ENCODE results near the gene SLC2A11. TPM values are rescaled to one million over a fixed set of nuclear protein-coding genes. Genes with fewer than 3 reads are reported as not detected.

Gene SLC2A11
- polyA plus RNA-seq, 2 of the 4 experiments (the other 2 are of a cell fraction): 5.6 to 12.4 TPM

DNA sequence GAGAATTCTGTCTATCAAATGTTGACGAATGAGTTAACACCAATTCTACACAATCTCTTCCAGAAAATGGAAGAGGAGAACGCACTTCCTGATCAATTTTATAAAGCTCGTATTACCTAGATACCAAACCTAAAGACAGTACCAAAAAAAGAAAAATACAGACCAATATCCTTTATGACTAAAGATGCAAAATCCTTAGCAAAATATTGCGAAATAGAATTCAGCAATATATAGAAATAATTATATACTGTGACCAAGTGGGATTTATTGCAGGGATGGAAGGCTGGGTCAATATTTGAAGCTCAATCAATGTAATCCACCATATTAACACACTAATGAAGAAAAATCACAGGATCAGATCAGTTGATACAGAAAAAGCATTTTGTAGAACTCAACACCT, 45.3 kb upstream of the SLC2A11 start:
- H3K27ac ChIP-seq: no peak overlapping the region
- ATAC-seq (no peak), DNase-seq (ENCODE audit: low read depth in 1 of 2, low spot score in 1 of 2) (no peak), FAIRE-seq (no peak)
- 92% methylated on average over 4 of the region's 4 CpGs for WGBS (ENCODE audit: missing lambda C conversion rate)
- POLR2A ChIA-PET: no interaction called here
- H3K9me3 ChIP-seq: no peaks in the 10 kb centered on the region
- H3K4me2 ChIP-seq: no peak overlapping the region
- TF ChIP-seq MAFK (IDR thresholded peaks at IDR 0.05; ENCODE audit: partially characterized antibody) (no peak), KDM5A (IDR thresholded peaks at IDR 0.05) (no peak), NFE2L2 (conservative IDR thresholded peaks at IDR 0.05; ENCODE audit: low read length) (no peak), CEBPB (IDR thresholded peaks at IDR 0.05) (peak in 1 of 2 experiments; percentile 47; a peak in 1 of 4 replicates), POLR2A (IDR thresholded peaks at IDR 0.05; ENCODE audit: low read length) (no peak), JUN (IDR thresholded peaks at IDR 0.05) (no peak)
- TF ChIP-seq, protein P1, sequence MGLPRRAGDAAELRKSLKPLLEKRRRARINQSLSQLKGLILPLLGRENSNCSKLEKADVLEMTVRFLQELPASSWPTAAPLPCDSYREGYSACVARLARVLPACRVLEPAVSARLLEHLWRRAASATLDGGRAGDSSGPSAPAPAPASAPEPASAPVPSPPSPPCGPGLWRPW (IDR thresholded peaks at IDR 0.05): no peak
- TF ChIP-seq, protein P2, sequence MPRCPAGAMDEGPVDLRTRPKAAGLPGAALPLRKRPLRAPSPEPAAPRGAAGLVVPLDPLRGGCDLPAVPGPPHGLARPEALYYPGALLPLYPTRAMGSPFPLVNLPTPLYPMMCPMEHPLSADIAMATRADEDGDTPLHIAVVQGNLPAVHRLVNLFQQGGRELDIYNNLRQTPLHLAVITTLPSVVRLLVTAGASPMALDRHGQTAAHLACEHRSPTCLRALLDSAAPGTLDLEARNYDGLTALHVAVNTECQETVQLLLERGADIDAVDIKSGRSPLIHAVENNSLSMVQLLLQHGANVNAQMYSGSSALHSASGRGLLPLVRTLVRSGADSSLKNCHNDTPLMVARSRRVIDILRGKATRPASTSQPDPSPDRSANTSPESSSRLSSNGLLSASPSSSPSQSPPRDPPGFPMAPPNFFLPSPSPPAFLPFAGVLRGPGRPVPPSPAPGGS (IDR thresholded peaks at IDR 0.05): no peak
- no peaks in the 10 kb centered on the region for H3K4me1 ChIP-seq
- CTCF ChIA-PET: interaction anchor here (2.7 to 3.8 kb wide), 2 partner anchors 37 to 45 kb away, joined by 7 to 18 read pairs; partner anchors contain the start of gene CHCHD10
- no peak overlapping the region for H3K4me3 ChIP-seq

DNA sequence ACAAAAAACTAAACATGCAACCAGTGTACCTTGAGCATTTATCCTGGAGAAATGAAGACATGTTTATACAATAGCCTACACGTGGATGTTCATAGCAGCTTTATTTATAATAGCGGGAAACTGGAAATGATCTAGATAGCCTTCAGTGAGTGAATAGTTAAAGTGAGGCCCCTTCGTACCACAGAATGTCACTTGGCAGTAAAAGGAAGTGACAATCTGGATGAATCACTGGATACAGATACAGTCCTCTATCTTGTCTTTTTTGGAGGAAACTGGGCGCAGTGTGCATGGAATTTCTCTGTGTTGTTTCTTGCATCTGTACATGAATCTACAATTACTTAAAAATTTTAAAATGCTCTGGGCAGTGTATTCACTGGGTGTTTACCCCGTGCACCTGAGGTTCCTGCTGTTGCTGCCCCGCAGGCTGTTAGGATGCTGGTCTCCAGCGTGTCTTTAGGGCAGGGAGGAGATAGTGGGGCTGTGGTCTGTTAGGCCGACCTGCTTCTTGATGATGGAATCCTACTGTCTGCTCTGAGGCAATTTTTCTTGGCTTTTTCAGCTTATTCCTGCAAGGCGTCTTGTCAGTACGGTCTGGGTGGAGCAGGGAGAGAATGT, 42.0 kb upstream of the SLC2A11 start:
- Histone ChIP-seq H3K4me2 (no peak overlapping the region), H3K27ac (no peak overlapping the region), H3K4me1 (no peaks in the 10 kb centered on the region), H3K4me3 (no peak overlapping the region), H3K9me3 (no peaks in the 10 kb centered on the region)
- ATAC-seq (no peak), DNase-seq (ENCODE audit: low read depth in 1 of 2, low spot score in 1 of 2) (no peak), FAIRE-seq (no peak)
- ChIA-PET CTCF (interaction anchor here (0.9 kb wide), 1 partner anchor 7 kb away, joined by 3 read pairs; no protein-coding TSS in a partner anchor), POLR2A (no interaction called here)
- WGBS (ENCODE audit: missing lambda C conversion rate): 87% methylated on average over 9 of the region's 10 CpGs
- no peak for TF ChIP-seq ZFP36 (IDR thresholded peaks at IDR 0.05; ENCODE audit: borderline replicate concordance, partially characterized antibody)
- no peak for TF ChIP-seq CHD4 (IDR thresholded peaks at IDR 0.05; ENCODE audit: borderline replicate concordance)
- TF ChIP-seq, protein P3, sequence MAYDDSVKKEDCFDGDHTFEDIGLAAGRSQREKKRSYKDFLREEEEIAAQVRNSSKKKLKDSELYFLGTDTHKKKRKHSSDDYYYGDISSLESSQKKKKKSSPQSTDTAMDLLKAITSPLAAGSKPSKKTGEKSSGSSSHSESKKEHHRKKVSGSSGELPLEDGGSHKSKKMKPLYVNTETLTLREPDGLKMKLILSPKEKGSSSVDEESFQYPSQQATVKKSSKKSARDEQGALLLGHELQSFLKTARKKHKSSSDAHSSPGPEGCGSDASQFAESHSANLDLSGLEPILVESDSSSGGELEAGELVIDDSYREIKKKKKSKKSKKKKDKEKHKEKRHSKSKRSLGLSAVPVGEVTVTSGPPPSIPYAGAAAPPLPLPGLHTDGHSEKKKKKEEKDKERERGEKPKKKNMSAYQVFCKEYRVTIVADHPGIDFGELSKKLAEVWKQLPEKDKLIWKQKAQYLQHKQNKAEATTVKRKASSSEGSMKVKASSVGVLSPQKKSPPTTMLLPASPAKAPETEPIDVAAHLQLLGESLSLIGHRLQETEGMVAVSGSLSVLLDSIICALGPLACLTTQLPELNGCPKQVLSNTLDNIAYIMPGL (CRISPR knock-in tag; IDR thresholded peaks at IDR 0.05; ENCODE audit: borderline replicate concordance): no peak
- no peak for TF ChIP-seq PHF8 (IDR thresholded peaks at IDR 0.05; ENCODE audit: borderline replicate concordance, low read depth)
- TF ChIP-seq FOSB (CRISPR knock-in tag; IDR thresholded peaks at IDR 0.05): no peak
- TF ChIP-seq NFE2L2 (conservative IDR thresholded peaks at IDR 0.05; ENCODE audit: low read length): no peak
- TF ChIP-seq ZC3H11A (IDR thresholded peaks at IDR 0.05): no peak
- TF ChIP-seq JUN (IDR thresholded peaks at IDR 0.05): no peak
- TF ChIP-seq POLR2A (IDR thresholded peaks at IDR 0.05; ENCODE audit: low read length): no peak
- TF ChIP-seq, protein P4, sequence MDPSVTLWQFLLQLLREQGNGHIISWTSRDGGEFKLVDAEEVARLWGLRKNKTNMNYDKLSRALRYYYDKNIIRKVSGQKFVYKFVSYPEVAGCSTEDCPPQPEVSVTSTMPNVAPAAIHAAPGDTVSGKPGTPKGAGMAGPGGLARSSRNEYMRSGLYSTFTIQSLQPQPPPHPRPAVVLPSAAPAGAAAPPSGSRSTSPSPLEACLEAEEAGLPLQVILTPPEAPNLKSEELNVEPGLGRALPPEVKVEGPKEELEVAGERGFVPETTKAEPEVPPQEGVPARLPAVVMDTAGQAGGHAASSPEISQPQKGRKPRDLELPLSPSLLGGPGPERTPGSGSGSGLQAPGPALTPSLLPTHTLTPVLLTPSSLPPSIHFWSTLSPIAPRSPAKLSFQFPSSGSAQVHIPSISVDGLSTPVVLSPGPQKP (IDR thresholded peaks at IDR 0.05; ENCODE audit: low read depth, low read length): no peak
- no peak for TF ChIP-seq HOXA7 (CRISPR knock-in tag; IDR thresholded peaks at IDR 0.05)
- no peak for TF ChIP-seq GATA3 (IDR thresholded peaks at IDR 0.05; ENCODE audit: borderline replicate concordance)
- no peak for TF ChIP-seq SMC3 (IDR thresholded peaks at IDR 0.05)
- TF ChIP-seq ESRRA (IDR thresholded peaks at IDR 0.05; ENCODE audit: borderline replicate concordance, low read length): no peak
- TF ChIP-seq, protein P5, sequence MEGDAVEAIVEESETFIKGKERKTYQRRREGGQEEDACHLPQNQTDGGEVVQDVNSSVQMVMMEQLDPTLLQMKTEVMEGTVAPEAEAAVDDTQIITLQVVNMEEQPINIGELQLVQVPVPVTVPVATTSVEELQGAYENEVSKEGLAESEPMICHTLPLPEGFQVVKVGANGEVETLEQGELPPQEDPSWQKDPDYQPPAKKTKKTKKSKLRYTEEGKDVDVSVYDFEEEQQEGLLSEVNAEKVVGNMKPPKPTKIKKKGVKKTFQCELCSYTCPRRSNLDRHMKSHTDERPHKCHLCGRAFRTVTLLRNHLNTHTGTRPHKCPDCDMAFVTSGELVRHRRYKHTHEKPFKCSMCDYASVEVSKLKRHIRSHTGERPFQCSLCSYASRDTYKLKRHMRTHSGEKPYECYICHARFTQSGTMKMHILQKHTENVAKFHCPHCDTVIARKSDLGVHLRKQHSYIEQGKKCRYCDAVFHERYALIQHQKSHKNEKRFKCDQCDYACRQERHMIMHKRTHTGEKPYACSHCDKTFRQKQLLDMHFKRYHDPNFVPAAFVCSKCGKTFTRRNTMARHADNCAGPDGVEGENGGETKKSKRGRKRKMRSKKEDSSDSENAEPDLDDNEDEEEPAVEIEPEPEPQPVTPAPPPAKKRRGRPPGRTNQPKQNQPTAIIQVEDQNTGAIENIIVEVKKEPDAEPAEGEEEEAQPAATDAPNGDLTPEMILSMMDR (IDR thresholded peaks at IDR 0.05): no peak
- no peak for TF ChIP-seq RARB (CRISPR knock-in tag; IDR thresholded peaks at IDR 0.05)
- TF ChIP-seq CBX8 (IDR thresholded peaks at IDR 0.05): no peak
- TF ChIP-seq CBX2 (IDR thresholded peaks at IDR 0.05; ENCODE audit: borderline replicate concordance, low read depth): no peak
- no peak for TF ChIP-seq TP53 (CRISPR knock-in tag; IDR thresholded peaks at IDR 0.05)
- no peak for TF ChIP-seq JUNB (IDR thresholded peaks at IDR 0.05)

Measured in A549 (cell line).